ELF-1 (cell line): ENCODE data around the gene TAF6.

Source experiments
- DNase-seq: peaks from one replicate; pipeline ENCODE4 v3.0.0-alpha.2; 2016; ENCODE audit warnings: low read depth, low spot score

Gene TAF6

DNA sequence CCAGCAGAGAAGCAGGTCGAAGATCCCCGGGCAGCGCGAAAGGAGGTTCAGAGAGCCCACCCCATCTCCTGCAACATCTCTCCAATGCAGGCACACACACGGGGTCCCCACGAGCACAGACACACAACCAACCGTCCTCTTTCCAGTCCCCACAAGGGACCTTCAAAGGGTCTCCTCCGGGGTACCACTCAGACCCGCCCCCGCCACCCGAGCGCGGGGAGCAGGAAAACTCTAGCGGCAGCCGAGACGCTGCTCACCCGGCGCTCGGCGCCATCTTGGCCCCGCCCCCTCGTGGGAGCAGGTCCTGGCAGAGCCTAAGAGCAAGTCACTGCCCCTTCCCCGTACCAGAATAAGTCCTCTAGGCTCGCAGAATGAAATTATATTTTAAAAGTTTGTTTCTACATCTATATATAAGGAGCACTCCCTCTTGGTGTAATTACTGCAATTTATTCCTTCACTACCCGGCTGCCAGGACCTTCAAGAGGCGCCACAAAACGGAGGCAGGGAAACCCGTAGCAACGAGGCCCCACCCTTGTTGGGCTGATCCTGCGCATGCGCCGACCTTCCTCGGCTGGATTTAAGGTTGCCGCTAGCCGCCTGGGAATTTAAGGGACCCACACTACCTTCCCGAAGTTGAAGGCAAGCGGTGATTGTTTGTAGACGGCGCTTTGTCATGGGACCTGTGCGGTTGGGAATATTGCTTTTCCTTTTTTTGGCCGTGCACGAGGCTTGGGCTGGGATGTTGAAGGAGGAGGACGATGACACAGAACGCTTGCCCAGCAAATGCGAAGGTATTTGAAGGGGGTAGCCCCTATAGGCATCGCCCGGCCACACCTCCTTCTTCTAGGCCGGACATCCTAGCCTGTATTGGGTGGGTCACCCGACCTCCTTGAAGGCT is at the start of gene TAF6, which contains the start of gene CNPY4:
TSS of gene TAF6 (minus strand) at position 287 of the 898 bp plus-strand sequence. CDS start 5,149 bp downstream, outside the sequence.
TSS of gene CNPY4 (plus strand) at position 563 of the 898 bp plus-strand sequence. CDS start at position 674, 111 bp downstream.
- DNase-seq, result peak; percentile 97

DNA sequence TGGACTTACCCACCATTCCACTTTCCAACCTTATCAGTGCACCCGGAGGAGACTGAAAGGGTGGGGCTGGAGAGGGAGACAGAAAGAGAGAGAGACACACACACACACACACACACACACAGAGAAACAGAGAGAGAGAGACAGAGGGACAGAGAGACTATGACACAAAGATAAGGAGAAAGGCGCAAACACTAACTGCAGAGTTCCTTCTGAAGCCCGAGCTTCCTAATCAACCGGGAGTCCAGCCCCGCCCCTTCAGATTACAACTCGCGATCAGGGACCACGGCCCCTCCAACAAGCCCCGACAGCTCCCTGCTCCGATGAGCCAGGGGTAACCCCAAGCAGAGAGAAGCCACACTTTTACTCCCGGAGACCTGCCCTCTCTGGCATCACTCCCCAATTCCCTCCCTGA is 48.8 kb upstream of the TAF6 start:
- no peak for DNase-seq

- DNase-seq, result no peak
Measured at GRCh38 chr7:100166970-100167911, 48.1 kb upstream of the TAF6 start.

GRCh38 chr7:100166317-100166940 is 47.3 kb upstream of the TAF6 start:
- DNase-seq, result no peak

DNA sequence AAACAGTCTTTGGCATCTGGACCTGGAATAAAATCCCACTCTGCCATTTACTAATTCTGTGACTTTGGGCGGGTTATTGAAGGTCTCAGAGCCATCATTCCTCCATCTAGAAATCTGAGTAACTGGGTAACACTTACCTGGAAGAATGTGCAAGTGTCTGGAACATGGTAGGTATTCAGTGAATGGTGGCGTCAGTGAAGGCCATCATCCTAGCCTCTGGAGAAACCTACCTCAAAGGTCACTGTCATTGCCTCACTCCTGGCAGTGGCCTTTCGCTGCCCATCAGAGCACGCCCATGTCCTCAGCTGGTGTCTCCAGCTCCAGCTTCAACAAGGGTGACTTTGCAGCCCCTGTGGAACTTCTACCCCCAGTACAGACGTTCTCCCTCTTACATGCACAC is 44.7 kb upstream of the TAF6 start:
- no peak for DNase-seq

- DNase-seq, result peak; percentile 77
Measured at GRCh38 chr7:100163006-100163531, 43.9 kb upstream of the TAF6 start.

DNA sequence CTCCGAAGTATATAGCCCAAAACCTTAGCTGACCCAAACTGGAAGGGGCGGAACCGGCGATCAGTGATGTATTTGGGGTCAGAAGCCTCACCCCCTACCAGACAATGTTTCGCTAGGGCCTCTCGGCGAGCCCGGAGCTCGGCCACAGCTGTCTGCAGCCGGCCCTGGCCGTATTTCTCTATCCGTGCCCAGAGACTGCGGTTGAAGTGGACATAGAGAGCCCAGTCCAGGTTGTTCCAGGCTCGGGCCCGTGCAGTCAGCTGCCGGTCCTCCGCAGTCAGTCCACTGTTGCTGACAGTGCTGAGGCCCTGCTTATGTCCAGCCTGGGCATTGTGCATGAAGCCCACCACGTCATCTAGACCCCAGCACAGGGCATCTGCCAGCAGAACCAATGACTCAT is 40.9 kb upstream of the TAF6 start:
- DNase-seq, result no peak

DNA sequence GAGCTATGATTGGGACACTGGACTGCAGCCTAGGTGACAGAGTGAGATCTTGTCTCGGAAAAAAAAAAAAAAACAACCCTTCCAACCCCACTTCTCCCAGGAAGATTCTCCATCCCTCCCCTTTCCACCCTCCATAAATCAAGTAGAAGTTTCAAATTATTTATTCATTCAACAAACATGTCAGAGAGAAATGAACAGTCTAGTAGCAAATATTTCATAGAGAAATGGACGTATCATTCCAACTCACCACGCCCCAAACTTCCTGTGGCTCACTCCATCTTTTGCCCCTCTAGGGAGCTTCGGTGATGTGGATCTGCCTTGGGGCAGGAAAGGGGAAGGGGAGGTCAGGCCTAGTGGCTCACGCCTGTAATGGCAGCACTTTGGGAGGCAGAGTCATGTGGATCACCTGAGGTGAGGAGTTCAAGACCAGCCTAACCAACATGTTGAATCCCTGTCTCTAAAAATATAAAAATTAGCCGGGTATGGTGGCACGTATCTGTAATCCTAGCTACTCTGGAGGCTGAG is 40.0 kb upstream of the TAF6 start:
- DNase-seq, result peak; percentile 37

- peak; percentile 93 for DNase-seq
Measured at GRCh38 chr7:100158229-100159098, 39.3 kb upstream of the TAF6 start, which contains the start of gene TRAPPC14. TRAPPC14 (minus strand) TSS chr7:100158723; CDS start chr7:100158499, 224 bp downstream.

DNA sequence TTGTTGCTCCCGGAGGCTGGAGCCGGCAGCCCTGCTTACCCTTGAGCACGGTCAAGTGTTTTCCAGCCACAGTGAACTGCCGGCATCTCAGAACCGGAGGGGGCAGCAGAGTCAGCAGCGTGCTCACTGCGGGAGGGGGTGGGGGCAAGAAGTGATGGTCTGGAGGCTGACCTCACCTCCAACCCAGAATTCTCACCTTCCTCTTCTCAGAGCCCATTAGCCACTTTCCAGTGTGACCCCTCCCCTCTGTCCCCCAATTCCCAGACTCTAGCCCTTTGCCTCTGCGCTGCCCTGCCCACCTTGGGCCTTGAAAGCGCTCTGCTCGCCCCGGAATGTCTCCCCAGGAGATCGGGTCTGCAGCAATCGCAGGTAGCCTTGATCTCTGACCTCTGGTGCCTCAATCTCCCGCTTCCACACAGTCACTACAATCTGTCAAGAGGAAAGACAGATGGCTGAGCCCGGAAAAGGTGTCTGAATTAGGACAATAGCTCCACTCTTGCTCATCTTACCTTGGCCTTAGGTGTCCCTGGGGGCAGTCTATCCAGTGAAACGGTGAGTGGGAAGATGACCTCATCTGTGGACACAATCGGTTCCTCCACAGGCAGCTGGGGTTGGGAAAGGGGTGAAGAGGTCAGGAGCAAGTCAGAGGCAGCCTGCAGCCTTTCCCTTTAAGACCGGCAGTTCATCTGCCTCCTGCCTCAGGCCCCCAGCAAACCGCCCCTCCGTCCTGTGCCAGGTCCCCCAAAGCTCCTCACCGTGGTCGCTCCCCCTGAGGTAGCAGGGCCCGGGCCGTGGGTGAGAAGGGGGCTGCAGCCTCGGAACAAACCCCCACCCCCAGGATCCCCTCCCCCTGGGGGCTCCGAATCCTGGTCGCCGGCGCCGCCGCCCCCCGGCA is 38.4 kb upstream of the TAF6 start:
- DNase-seq, result peak; percentile 80

DNA sequence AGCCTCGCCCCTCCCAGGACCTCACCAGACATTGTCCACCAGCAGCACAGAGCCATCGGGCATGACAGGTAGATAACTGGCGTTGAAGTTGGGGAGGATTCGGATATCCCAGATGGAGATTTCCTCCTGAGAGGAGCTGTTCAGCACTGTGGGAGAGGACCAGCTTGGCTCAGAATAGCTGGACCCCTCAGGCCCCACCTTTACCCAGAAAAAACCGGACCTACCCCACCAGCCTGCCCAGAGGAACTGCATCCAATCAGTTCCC is 37.8 kb upstream of the TAF6 start:
- no peak for DNase-seq

- peak; percentile 50 for DNase-seq
Measured at GRCh38 chr7:100156331-100157068, 37.3 kb upstream of the TAF6 start.

DNA sequence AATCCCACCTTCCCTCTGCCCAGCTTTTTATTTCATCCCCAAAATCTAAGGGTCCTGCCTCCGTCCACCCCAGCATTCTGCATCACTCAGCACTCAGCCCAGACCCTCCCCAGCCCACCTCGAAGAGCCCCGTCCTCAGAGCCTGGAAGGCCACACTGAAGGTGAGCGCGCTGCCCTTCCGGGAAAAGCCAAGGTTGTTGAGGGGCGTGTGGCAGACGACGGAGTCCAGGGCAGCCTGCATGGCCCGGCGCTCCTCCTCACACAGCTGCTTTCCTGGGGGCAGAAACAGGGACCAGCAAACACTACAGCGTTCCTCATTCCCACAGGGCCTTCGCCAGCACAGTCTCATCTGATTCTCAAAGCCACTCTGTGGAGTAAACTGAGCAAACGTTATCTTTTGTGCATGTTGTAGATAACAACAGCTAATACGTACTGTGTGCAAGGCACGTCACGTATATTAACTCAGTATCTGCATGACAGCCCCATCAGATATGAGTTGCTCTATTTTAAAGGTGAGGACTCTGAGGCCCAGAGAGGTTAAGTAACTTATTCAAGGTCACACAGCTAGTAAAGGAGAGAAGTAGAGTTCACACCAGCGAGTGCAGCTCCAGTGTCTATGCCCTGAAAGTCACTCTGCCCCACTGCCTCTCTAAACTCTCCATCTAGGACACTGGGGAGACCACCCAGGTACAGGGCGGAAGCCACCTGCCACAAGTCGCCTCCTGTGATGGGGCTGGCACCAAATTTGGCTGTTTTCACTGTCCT is 36.6 kb upstream of the TAF6 start:
- DNase-seq, result no peak

GRCh38 chr7:100154651-100155491 is 35.7 kb upstream of the TAF6 start:
- no peak for DNase-seq

DNA sequence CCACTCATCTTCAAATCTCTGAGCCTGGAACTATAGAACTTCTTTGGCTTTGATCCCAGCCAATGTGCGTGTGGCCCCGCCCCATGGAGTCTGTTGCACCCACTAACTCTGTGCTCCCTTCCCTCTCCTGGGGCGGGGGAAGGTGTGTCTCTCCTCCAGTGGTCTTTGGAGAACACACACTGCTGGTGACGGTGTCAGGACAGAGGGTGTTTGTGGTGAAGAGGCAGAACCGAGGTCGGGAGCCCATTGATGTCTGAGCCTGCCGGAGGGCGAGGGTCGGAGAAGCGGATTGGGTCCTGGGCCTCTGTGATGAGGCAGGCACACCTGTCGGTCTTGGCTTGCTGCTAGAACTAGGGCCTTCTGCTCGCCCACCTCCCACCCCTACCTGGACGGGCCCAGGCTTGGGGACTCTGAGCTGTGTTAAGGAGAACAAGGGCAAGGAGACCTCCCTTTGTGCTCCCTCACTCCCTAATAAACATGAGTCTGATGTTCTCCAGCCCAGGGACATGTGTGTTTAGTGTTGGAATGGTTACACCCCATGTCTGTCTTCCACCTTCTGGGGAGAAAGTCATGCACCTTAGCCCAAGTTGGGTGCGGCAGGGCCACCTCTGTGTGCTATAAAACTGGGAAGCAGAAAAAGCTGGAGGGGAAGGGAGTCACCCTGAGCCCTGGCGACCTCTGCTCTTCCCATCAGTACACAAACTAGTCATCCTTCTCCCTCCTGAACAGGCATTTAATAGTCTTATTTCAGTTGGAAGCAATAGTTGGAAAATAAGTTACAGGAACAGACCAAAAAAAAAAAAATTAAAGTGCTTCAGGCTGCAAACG is 34.8 kb upstream of the TAF6 start:
- no peak for DNase-seq
